ENCODE measurements around the gene FAM209B. TPM values are rescaled to one million over a fixed set of nuclear protein-coding genes. Genes with fewer than 3 reads are reported as not detected.

FAM209B gene
- total RNA-seq, 4 donors from 2014 or later, result 1.9 TPM; not detected in 3

DNA sequence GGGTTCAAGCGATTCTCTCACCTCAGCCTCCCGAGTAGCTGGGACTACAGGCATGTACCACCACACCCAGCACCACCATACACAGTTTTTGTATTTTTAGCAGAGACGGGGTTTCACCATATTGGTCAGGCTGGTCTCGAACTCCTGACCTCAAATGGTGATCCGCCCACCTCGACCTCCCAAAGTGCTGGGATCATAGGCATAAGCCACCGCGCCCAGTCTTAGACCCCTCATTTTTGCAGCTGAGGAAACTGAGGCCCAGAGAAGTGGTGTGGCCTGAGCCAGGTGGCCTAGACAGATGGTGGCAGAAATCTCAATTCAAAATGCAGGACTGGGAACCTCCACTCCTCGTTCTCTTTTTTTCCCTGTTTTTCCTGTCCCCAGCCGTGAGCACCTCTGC lies 21.1 kb upstream of the FAM209B start:
- no peaks in the 10 kb centered on the region for H3K27me3 ChIP-seq
- no peak overlapping the region for H3K27ac ChIP-seq
- peaks cover 0 to 10% (median 0%) of the 10 kb centered on the region in 4 donors for H3K4me1 ChIP-seq
- H3K9me3 ChIP-seq, result no peaks in the 10 kb centered on the region
- intact Hi-C loops (cut with DNase I; ENCODE audit: low total_unique reads), result no loop called here
- in situ Hi-C loops (cut with MboI; ENCODE audit: low pct_ligation_motif_present in 1 of 4, low pct_unique_long_range_greater_than_20kb in 1 of 4, low sequenced_read_pairs in 3 of 4), result no loop called here
- no peak for DNase-seq
- whole genome bisulfite sequencing, 2 donors (ENCODE audit: low coverage in 1 of 2), result 95% methylated on average over 10 of the region's 10 CpGs; no CpG with 5 or more reads in 1 of the 2 donors
- no peak overlapping the region for H3K4me3 ChIP-seq
- peaks cover 0 to 22% (median under 1%) of the 10 kb centered on the region in 4 donors for H3K36me3 ChIP-seq
- TF ChIP-seq CTCF (IDR thresholded peaks at IDR 0.05) (no peak), POLR2AphosphoS5 (IDR thresholded peaks at IDR 0.05) (no peak), EP300 (IDR thresholded peaks at IDR 0.05; ENCODE audit: low read depth) (no peak), POLR2A (IDR thresholded peaks at IDR 0.05) (no peak)

- H3K36me3 ChIP-seq, result peaks cover 0 to 38% (median 7%) of the 10 kb centered on the region in 4 donors
- peak overlapping the region in 1 of 4 donors; percentile 2 for H3K27ac ChIP-seq
- H3K4me1 ChIP-seq, result peaks cover 0 to 10% (median 0%) of the 10 kb centered on the region in 4 donors
- in situ Hi-C loops (cut with MboI; ENCODE audit: low pct_ligation_motif_present in 1 of 4, low pct_unique_long_range_greater_than_20kb in 1 of 4, low sequenced_read_pairs in 3 of 4) (no loop called here), intact Hi-C loops (cut with DNase I; ENCODE audit: low total_unique reads) (no loop called here)
- DNase-seq, result no peak
- H3K9me3 ChIP-seq, result no peaks in the 10 kb centered on the region
- WGBS, 2 donors (ENCODE audit: low coverage in 1 of 2), result 81 to 92% methylated on average over 7 to 22 of the region's 22 CpGs
- no peak overlapping the region for H3K4me3 ChIP-seq
- TF ChIP-seq POLR2A (IDR thresholded peaks at IDR 0.05) (no peak), POLR2AphosphoS5 (IDR thresholded peaks at IDR 0.05) (no peak), EP300 (IDR thresholded peaks at IDR 0.05; ENCODE audit: low read depth) (no peak), CTCF (IDR thresholded peaks at IDR 0.05) (no peak)
- H3K27me3 ChIP-seq, result no peaks in the 10 kb centered on the region
These were observed 19.6 kb upstream of the FAM209B start for GRCh38 chr20:56513161-56514150.

DNA sequence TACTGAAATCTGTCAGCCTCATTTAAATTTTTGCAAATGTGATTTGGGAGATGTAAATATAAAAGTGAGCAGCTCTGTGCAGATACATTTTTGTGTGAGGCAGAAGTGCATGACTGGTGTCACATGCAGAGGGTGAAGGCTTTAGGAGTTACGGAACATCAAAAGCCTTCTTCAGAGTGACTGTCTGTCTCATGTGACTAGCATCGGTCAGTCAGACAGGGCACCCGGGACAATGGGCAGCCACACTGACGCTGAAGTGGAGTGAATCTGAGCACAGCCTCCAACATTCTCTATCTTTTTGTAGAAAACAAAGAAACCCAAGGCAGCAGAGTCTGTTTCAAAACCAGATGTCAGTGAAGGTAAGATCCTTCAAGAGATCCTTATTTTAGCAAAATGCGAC lies 16.4 kb upstream of the FAM209B start:
- intact Hi-C loops (cut with DNase I; ENCODE audit: low total_unique reads) (no loop called here), in situ Hi-C loops (cut with MboI; ENCODE audit: low pct_ligation_motif_present in 1 of 4, low pct_unique_long_range_greater_than_20kb in 1 of 4, low sequenced_read_pairs in 3 of 4) (no loop called here)
- H3K27me3 ChIP-seq, result no peaks in the 10 kb centered on the region
- TF ChIP-seq POLR2AphosphoS5 (IDR thresholded peaks at IDR 0.05) (no peak), CTCF (IDR thresholded peaks at IDR 0.05) (no peak), EP300 (IDR thresholded peaks at IDR 0.05; ENCODE audit: low read depth) (no peak), POLR2A (IDR thresholded peaks at IDR 0.05) (no peak)
- no peak for DNase-seq
- WGBS, 2 donors (ENCODE audit: low coverage in 1 of 2), result 80 to 83% methylated on average over 1 to 5 of the region's 5 CpGs
- H3K9me3 ChIP-seq, result peaks cover 13 to 18% of the 10 kb centered on the region in 2 donors
- peak overlapping the region in 1 of 4 donors; percentile 37 for H3K27ac ChIP-seq
- peaks cover 0 to 10% (median 0%) of the 10 kb centered on the region in 4 donors for H3K4me1 ChIP-seq
- H3K36me3 ChIP-seq, result peaks cover 0 to 66% (median 18%) of the 10 kb centered on the region in 4 donors
- H3K4me3 ChIP-seq, result no peak overlapping the region

DNA sequence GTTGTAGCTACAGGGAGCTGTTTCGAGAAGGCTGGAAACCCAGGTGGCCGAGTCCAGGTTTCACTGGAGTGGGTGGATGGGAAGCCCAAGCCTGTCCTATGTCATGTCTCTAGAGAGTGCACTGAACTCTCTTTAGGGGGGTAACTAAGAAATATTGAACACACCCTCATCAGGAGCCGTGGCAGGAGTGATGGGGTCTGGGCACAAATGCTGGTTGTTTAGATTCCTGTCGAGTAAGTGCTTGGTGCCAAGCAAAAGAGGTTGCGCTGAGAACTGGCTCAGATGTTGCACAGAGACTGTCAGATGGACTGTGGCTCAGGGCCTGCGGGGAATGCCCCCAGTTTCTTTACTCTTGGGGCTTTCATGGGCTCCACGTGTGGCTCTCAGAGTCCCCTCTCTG lies 15.8 kb upstream of the FAM209B start:
- Histone ChIP-seq H3K27ac (peak overlapping the region in 1 of 4 donors; percentile 37), H3K36me3 (peaks cover 0 to 66% (median 18%) of the 10 kb centered on the region in 4 donors), H3K4me1 (peaks cover 0 to 10% (median 0%) of the 10 kb centered on the region in 4 donors), H3K9me3 (peaks cover 13 to 18% of the 10 kb centered on the region in 2 donors), H3K4me3 (no peak overlapping the region), H3K27me3 (no peaks in the 10 kb centered on the region)
- DNase-seq, result no peak
- no peak for TF ChIP-seq POLR2A (IDR thresholded peaks at IDR 0.05)
- TF ChIP-seq POLR2AphosphoS5 (IDR thresholded peaks at IDR 0.05), result no peak
- no peak for TF ChIP-seq CTCF (IDR thresholded peaks at IDR 0.05)
- TF ChIP-seq EP300 (IDR thresholded peaks at IDR 0.05; ENCODE audit: low read depth), result no peak
- intact Hi-C loops (cut with DNase I; ENCODE audit: low total_unique reads) (no loop called here), in situ Hi-C loops (cut with MboI; ENCODE audit: low pct_ligation_motif_present in 1 of 4, low pct_unique_long_range_greater_than_20kb in 1 of 4, low sequenced_read_pairs in 3 of 4) (no loop called here)
- 82% methylated on average over 7 of the region's 7 CpGs; no CpG with 5 or more reads in 1 of the 2 donors for WGBS, 2 donors (ENCODE audit: low coverage in 1 of 2)

All from transverse colon (tissue), 4 donors.